ENCODE results near the gene CPAMD8.

The CPAMD8 gene

GRCh38 chr19:16957151-16957701, 69.4 kb downstream of the CPAMD8 start:
- no peak for TF ChIP-seq CTCF (IDR thresholded peaks at IDR 0.05; ENCODE audit: insufficient read depth, missing control alignments)
- no peak for DNase-seq (ENCODE audit: insufficient read length, low spot score)
- no peak for FAIRE-seq

GRCh38 chr19:16955161-16955560, 71.4 kb downstream of the CPAMD8 start:
- FAIRE-seq (no peak), DNase-seq (ENCODE audit: insufficient read length, low spot score) (no peak)
- TF ChIP-seq CTCF (IDR thresholded peaks at IDR 0.05; ENCODE audit: insufficient read depth, missing control alignments): no peak

DNA sequence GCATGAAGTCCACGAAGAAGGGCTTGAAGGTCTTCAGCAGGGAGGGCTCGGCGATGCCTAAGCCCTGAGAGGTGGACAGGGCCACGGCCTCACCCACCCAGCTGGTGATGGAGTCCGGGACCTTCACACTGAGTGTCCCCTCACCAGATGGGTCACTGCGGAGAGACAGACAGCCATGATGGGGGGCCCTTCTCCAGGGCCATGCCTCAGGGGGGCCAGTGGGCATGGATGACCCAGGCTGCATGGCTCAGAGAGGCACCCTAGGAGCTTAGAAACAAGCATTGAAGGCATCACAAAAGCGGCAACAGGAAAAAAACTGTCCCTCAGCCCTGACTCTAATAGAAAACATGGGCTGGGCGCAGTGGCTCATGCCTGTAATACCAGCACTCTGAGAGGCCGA, 74.6 kb downstream of the CPAMD8 start:
- FAIRE-seq: no peak
- no peak for TF ChIP-seq CTCF (IDR thresholded peaks at IDR 0.05; ENCODE audit: insufficient read depth, missing control alignments)
- no peak for DNase-seq (ENCODE audit: insufficient read length, low spot score)

DNA sequence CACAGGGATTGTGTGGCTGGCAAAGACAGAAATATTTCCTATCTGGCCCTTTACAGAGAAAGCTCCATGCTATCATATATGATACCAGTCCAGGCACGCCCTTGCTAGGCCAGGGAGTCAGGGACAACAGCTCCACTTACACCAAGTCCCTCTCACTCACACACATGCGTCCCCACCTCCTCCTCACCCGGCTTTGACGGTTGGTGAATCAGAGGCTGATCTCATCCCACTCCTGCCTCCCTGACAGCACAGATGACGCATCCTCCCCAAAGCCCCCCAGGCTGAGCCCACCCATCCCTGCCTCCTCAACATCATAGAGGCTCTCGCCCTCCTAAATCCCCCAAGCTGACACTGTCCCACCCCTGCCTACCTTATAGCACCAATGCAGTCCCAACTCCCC, 75.1 kb downstream of the CPAMD8 start:
- no peak for DNase-seq (ENCODE audit: insufficient read length, low spot score)
- no peak for TF ChIP-seq CTCF (IDR thresholded peaks at IDR 0.05; ENCODE audit: insufficient read depth, missing control alignments)
- FAIRE-seq: no peak

- no peak for DNase-seq (ENCODE audit: insufficient read length, low spot score)
- no peak for TF ChIP-seq CTCF (IDR thresholded peaks at IDR 0.05; ENCODE audit: insufficient read depth, missing control alignments)
- FAIRE-seq: no peak
Measured at GRCh38 chr19:16949496-16950023, 77.0 kb downstream of the CPAMD8 start.

DNA sequence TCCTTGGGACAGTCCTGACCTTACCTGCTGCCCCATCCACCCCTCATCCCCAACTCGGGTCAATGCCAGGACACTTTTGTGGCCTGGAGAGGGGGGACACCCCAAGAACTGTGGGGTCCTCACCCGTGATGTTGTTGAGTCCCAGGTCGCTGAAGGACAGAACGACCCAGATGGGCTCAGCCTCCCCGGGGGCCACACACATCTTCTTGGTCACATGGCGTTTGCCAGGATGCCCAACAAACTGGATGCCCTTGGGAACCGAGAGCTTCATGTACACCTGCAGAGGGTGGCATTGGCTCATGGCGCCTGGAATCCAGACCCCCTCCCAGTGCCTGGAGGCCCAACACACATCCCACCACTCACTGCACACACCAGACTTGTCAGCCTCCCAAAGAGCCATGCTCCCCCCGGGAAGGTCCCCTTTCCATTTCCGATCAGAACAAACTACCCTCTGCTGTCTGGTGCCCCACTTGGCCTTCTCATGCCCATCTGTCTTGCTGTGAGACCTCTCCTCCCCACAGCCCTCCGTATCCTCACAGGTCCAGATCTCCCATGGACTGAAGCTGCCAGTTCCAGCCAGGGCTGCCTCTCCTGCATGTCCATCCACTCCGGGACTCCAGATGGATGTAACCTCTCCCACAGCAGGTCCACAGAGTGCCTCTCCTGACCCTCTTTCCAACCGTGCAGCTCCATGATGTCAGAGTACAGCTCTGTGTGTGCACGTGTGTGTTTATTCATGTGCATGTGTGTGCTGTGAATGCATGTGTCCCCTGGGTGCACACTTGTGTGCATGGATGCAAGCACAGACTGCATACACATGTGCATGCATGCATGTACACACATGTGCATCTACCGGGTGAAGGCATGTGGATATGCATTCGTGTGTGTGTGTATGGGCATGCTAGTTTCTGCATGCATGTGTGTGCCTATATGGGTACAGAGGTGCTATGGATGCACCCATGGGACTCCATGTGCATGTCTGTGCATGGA, 79.4 kb downstream of the CPAMD8 start:
- FAIRE-seq: no peak
- no peak for DNase-seq (ENCODE audit: insufficient read length, low spot score)
- TF ChIP-seq CTCF (IDR thresholded peaks at IDR 0.05; ENCODE audit: insufficient read depth, missing control alignments): no peak

All from D721Med (cell line).